SK-N-SH treated with all-trans-retinoic acid at 6 μM for 48 hours (cell line): Measurements from ENCODE around the gene NDUFA13.

ENCODE experiments used
- ATAC-seq: fragments of 200-7000 bp; cut with Tn5 transposase; 3 replicates; pipeline ENCODE4 v1.9.1; 2020; ENCODE audit warnings: mild to moderate bottlenecking, moderate library complexity
- ARNTL ChIP-seq: fragments of 450-650 bp; formaldehyde crosslinking; IDR thresholded peaks from 2 replicates; pipeline ENCODE4 v1.5.0; 2020; ENCODE audit warnings: low read depth, mild to moderate bottlenecking, moderate library complexity, borderline replicate concordance
- BACH2 ChIP-seq: fragments of 250-450 bp; sonication (Bioruptor Pico); IDR thresholded peaks from 2 replicates; pipeline ENCODE4 v1.9.0; 2021; ENCODE audit warnings: mild to moderate bottlenecking, borderline replicate concordance
- CSDC2 ChIP-seq: fragments of 250-450 bp; sonication (Bioruptor Pico); IDR thresholded peaks from 2 replicates; pipeline ENCODE4 v1.5.0; 2020; ENCODE audit warnings: mild to moderate bottlenecking, moderate library complexity
- ESRRG ChIP-seq: fragments of 250-450 bp; sonication (Bioruptor Pico); IDR thresholded peaks from 2 replicates; pipeline ENCODE4 v1.6.1; 2021; ENCODE audit warnings: mild to moderate bottlenecking
- GLIS3 ChIP-seq: fragments of 250-450 bp; sonication (Bioruptor Pico); IDR thresholded peaks from 2 replicates; pipeline ENCODE4 v1.5.0; 2020; ENCODE audit warnings: mild to moderate bottlenecking, moderate library complexity
- OSR1 ChIP-seq: fragments of 250-450 bp; sonication (Bioruptor Pico); IDR thresholded peaks from 2 replicates; pipeline ENCODE4 v1.8.0; 2022; ENCODE audit warnings: moderate library complexity, mild to moderate bottlenecking, inconsistent platforms
- PPARA ChIP-seq: fragments of 250-450 bp; sonication (Bioruptor Pico); IDR thresholded peaks from 2 replicates; pipeline ENCODE4 v1.5.0; 2020; ENCODE audit warnings: mild to moderate bottlenecking, borderline replicate concordance
- RARB ChIP-seq: fragments of 250-450 bp; sonication (Bioruptor Pico); IDR thresholded peaks from 2 replicates; pipeline ENCODE4 v1.8.0; 2021; ENCODE audit warnings: mild to moderate bottlenecking, moderate library complexity
- SNAI2 ChIP-seq: fragments of 250-450 bp; sonication (Bioruptor Pico); IDR thresholded peaks from 2 replicates; pipeline ENCODE4 v1.5.0; 2020; ENCODE audit warnings: mild to moderate bottlenecking, moderate library complexity
- TCF4 ChIP-seq: fragments of 250-450 bp; sonication (Bioruptor Pico); IDR thresholded peaks from 2 replicates; pipeline ENCODE4 v1.8.0; 2021; ENCODE audit warnings: mild to moderate bottlenecking, moderate library complexity, borderline replicate concordance
- TOX ChIP-seq: fragments of 250-450 bp; sonication (Bioruptor Pico); IDR thresholded peaks from 2 replicates; pipeline ENCODE4 v1.8.0; 2021; ENCODE audit warnings: mild to moderate bottlenecking, moderate library complexity, borderline replicate concordance
- ZC3H10 ChIP-seq: fragments of 250-450 bp; sonication (Bioruptor Pico); IDR thresholded peaks from 2 replicates; pipeline ENCODE4 v1.5.1; 2021; ENCODE audit warnings: mild to moderate bottlenecking, moderate library complexity
- ZFP3 ChIP-seq: fragments of 250-450 bp; sonication (Bioruptor Pico); IDR thresholded peaks from 2 replicates; pipeline ENCODE4 v1.5.0; 2020; ENCODE audit warnings: mild to moderate bottlenecking, moderate library complexity
- ZFP30 ChIP-seq: fragments of 450-650 bp; formaldehyde crosslinking; IDR thresholded peaks from 2 replicates; pipeline ENCODE4 v1.5.0; 2022; ENCODE audit warnings: mild to moderate bottlenecking, moderate library complexity
- ZNF565 ChIP-seq: fragments of 450-650 bp; formaldehyde crosslinking; conservative IDR thresholded peaks from 2 replicates; pipeline ENCODE4 v1.5.0; 2020; ENCODE audit warnings: low read depth, mild to moderate bottlenecking, moderate library complexity
- ZNF70 ChIP-seq: fragments of 450-650 bp; formaldehyde crosslinking; IDR thresholded peaks from 2 replicates; pipeline ENCODE4 v1.5.0; 2020; ENCODE audit warnings: mild to moderate bottlenecking, moderate library complexity
- TF ChIP-seq, protein P1 (sequence below): fragments of 250-450 bp; sonication (Bioruptor Pico); IDR thresholded peaks from 2 replicates; pipeline ENCODE4 v1.5.0; 2020; ENCODE audit warnings: mild to moderate bottlenecking, moderate library complexity
- TF ChIP-seq, protein P2 (sequence below): fragments of 250-450 bp; sonication (Bioruptor Pico); IDR thresholded peaks from 2 replicates; pipeline ENCODE4 v1.5.1; 2021; ENCODE audit warnings: mild to moderate bottlenecking, moderate library complexity
- TF ChIP-seq, protein P3 (sequence below): fragments of 250-450 bp; sonication (Bioruptor Pico); IDR thresholded peaks from 2 replicates; pipeline ENCODE4 v1.5.1; 2020; ENCODE audit warnings: low read depth, mild to moderate bottlenecking, moderate library complexity
- TF ChIP-seq, protein P4 (sequence below): fragments of 250-450 bp; sonication (Bioruptor Pico); IDR thresholded peaks from 2 replicates; pipeline ENCODE4 v1.8.0; 2020; ENCODE audit warnings: mild to moderate bottlenecking, moderate library complexity, borderline replicate concordance
- TF ChIP-seq, protein P5 (sequence below): fragments of 250-450 bp; sonication (Bioruptor Pico); IDR thresholded peaks from 2 replicates; pipeline ENCODE4 v1.8.0; 2021; ENCODE audit warnings: low read depth, mild to moderate bottlenecking, moderate library complexity, borderline replicate concordance

Gene NDUFA13

DNA sequence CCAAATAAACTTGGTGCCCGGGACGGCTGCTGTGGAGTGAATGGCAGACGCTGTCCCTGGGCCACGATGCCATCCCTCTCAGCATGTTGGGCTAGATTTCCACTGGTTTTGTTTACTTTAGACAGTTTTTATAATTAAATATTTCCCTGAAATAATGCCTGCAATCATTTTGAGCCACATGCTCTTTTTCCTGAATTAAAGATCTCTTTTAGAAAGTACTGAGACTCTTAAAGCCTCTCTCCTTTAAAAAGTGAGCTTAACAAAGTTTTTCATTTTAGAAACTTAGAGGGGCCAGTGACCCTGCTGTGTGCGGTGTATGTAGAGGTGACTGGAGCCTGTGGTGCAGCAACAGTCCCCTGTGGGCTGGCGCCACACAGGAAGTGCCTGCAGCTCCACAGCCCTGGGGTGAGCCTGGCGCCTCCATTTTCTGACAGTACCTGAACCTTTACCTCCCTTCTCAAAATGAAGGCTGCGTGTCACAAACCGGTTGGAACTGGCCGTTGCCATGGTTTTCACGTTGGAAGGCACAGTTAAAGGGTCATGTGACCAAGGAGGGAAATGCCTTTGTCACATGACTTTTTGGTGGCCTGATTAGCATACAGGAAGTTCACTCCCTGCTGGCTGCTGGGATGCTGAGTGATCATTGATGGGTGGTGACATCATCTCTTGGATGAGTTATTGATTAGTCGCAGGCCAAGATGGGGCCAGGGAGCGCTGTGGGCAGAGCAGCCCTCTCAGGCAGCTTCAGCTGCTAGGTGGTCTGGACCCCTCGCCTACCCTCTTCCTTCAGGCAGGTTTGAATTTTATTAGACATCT, 26.9 kb upstream of the NDUFA13 start:
- TF ChIP-seq, protein P1, sequence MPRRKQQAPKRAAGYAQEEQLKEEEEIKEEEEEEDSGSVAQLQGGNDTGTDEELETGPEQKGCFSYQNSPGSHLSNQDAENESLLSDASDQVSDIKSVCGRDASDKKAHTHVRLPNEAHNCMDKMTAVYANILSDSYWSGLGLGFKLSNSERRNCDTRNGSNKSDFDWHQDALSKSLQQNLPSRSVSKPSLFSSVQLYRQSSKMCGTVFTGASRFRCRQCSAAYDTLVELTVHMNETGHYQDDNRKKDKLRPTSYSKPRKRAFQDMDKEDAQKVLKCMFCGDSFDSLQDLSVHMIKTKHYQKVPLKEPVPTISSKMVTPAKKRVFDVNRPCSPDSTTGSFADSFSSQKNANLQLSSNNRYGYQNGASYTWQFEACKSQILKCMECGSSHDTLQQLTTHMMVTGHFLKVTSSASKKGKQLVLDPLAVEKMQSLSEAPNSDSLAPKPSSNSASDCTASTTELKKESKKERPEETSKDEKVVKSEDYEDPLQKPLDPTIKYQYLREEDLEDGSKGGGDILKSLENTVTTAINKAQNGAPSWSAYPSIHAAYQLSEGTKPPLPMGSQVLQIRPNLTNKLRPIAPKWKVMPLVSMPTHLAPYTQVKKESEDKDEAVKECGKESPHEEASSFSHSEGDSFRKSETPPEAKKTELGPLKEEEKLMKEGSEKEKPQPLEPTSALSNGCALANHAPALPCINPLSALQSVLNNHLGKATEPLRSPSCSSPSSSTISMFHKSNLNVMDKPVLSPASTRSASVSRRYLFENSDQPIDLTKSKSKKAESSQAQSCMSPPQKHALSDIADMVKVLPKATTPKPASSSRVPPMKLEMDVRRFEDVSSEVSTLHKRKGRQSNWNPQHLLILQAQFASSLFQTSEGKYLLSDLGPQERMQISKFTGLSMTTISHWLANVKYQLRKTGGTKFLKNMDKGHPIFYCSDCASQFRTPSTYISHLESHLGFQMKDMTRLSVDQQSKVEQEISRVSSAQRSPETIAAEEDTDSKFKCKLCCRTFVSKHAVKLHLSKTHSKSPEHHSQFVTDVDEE (CRISPR knock-in tag) = peak; percentile 46; the same call in 1 of the 2 replicates
- TF ChIP-seq ZFP3 (CRISPR knock-in tag) = 0 out of 2 replicates have a peak, but pooled peaks have one; percentile 34
- no peak for TF ChIP-seq RARB (CRISPR knock-in tag)
- TF ChIP-seq, protein P2, sequence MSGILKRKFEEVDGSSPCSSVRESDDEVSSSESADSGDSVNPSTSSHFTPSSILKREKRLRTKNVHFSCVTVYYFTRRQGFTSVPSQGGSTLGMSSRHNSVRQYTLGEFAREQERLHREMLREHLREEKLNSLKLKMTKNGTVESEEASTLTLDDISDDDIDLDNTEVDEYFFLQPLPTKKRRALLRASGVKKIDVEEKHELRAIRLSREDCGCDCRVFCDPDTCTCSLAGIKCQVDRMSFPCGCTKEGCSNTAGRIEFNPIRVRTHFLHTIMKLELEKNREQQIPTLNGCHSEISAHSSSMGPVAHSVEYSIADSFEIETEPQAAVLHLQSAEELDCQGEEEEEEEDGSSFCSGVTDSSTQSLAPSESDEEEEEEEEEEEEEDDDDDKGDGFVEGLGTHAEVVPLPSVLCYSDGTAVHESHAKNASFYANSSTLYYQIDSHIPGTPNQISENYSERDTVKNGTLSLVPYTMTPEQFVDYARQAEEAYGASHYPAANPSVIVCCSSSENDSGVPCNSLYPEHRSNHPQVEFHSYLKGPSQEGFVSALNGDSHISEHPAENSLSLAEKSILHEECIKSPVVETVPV (CRISPR knock-in tag) = no peak
- TF ChIP-seq, protein P3, sequence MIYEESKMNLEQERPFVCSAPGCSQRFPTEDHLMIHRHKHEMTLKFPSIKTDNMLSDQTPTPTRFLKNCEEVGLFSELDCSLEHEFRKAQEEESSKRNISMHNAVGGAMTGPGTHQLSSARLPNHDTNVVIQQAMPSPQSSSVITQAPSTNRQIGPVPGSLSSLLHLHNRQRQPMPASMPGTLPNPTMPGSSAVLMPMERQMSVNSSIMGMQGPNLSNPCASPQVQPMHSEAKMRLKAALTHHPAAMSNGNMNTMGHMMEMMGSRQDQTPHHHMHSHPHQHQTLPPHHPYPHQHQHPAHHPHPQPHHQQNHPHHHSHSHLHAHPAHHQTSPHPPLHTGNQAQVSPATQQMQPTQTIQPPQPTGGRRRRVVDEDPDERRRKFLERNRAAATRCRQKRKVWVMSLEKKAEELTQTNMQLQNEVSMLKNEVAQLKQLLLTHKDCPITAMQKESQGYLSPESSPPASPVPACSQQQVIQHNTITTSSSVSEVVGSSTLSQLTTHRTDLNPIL (CRISPR knock-in tag) = peak; percentile 27; the same call in 1 of the 2 replicates
- ATAC-seq = peak; percentile 68

DNA sequence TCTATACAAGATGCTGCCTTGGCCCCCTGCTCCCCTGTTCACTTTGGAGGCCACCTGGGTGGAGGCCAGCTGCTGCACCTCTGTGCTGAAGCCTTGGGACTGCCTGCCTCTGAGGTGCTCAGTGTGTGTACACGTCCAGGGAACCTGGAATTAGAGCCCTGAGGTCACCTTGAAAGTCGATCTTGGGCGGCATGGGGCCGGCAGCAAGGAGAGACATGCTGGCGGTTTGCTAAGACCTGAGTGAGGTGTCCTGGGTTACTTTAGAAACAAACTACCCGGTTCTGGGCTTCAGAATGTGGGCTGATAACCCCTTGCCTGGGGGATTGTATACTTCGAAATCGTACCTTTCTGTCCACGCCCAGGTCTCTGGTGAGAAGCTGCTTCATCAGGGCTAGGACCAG, 26.2 kb upstream of the NDUFA13 start:
- ATAC-seq = peak; percentile 4; the same call in 2 of the 3 replicates

More for the DNA sequence above, 26.2 kb upstream of the NDUFA13 start:
- TF ChIP-seq PPARA (no peak), ESRRG (no peak), SNAI2 (CRISPR knock-in tag) (no peak), RARB (CRISPR knock-in tag) (no peak), TOX (CRISPR knock-in tag) (no peak), BACH2 (no peak), ZC3H10 (CRISPR knock-in tag) (no peak), OSR1 (CRISPR knock-in tag) (no peak), CSDC2 (CRISPR knock-in tag) (no peak), TCF4 (CRISPR knock-in tag) (no peak), ZFP30 (CRISPR knock-in tag) (no peak), ZNF565 (no peak), ZFP3 (CRISPR knock-in tag) (no peak), ARNTL (CRISPR knock-in tag) (no peak), GLIS3 (CRISPR knock-in tag) (no peak), ZNF70 (CRISPR knock-in tag) (no peak)
- TF ChIP-seq, protein P3 (CRISPR knock-in tag) = no peak
- TF ChIP-seq, protein P1 (CRISPR knock-in tag) = no peak
- TF ChIP-seq, protein P4, sequence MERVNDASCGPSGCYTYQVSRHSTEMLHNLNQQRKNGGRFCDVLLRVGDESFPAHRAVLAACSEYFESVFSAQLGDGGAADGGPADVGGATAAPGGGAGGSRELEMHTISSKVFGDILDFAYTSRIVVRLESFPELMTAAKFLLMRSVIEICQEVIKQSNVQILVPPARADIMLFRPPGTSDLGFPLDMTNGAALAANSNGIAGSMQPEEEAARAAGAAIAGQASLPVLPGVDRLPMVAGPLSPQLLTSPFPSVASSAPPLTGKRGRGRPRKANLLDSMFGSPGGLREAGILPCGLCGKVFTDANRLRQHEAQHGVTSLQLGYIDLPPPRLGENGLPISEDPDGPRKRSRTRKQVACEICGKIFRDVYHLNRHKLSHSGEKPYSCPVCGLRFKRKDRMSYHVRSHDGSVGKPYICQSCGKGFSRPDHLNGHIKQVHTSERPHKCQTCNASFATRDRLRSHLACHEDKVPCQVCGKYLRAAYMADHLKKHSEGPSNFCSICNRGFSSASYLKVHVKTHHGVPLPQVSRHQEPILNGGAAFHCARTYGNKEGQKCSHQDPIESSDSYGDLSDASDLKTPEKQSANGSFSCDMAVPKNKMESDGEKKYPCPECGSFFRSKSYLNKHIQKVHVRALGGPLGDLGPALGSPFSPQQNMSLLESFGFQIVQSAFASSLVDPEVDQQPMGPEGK (CRISPR knock-in tag) = no peak
- TF ChIP-seq, protein P5, sequence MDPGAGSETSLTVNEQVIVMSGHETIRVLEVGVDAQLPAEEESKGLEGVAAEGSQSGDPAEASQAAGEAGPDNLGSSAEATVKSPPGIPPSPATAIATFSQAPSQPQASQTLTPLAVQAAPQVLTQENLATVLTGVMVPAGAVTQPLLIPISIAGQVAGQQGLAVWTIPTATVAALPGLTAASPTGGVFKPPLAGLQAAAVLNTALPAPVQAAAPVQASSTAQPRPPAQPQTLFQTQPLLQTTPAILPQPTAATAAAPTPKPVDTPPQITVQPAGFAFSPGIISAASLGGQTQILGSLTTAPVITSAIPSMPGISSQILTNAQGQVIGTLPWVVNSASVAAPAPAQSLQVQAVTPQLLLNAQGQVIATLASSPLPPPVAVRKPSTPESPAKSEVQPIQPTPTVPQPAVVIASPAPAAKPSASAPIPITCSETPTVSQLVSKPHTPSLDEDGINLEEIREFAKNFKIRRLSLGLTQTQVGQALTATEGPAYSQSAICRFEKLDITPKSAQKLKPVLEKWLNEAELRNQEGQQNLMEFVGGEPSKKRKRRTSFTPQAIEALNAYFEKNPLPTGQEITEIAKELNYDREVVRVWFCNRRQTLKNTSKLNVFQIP (CRISPR knock-in tag) = no peak
